Posterior cingulate gyrus (tissue), 11 donors: ENCODE data around the gene PSENEN.

ENCODE experiments used
- DNase-seq, 10 donors: peaks; one replicate each; pipeline versions ENCODE4 v3.0.0 to v3.0.0-alpha.2; 2020 to 2021; ENCODE audit warnings: mixed read lengths in 3 of 10
- intact Hi-C: fragments of 100-400 bp; cut with DNase I; formaldehyde crosslinking; loops from one replicate; pipeline ENCODE4 v1.15.1; 2023

Gene PSENEN

DNA sequence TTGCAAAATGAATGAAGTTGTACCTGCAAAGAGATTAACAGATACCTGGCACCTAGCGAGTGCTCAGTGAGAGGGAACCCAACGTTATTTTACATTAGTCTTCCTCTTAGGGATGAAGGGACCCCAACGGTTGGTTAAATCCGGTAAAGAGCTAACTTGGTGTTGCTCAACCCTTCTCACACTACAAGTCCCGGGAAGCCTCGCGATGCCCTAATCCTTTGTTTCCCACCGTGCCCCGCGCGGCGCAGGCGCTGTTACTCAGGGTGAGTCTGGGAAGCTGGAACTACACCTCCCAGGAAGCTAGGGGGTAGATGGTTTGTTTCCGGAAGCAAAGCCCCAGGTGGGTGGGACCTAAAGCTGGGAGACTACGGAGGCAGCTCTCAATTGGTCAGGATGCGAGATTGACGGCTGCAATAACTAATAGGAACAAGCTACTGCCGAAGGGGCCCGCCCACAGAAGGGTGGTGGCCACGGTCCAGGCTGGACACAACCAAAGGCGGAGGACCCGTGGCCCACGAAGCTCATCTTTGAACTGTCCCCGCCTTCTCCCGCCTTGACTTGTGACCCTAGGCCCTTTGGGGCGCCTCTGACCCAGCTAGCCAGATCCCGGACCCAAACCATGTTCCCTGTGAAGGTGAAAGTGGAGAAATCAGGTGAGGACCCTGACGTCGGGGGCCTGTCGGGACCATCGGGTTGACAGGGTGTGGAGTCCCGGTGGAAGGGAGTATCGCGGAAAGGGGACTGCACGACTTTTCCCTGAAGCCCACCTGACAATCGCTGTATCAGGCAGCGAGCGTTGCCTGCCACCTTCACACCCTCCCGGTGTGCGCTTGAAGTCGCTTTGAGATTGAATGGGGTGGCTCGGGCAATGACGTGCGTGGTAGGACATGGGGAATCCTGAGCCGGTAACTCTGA lies 2.9 kb downstream of the PSENEN start, which contains the start of gene LIN37:
TSS of gene LIN37 (plus strand) at position 471 of the 915 bp plus-strand sequence. CDS start at position 620, 149 bp downstream.
- intact Hi-C loops, result loop anchor here (1.0 kb wide), 1 partner anchor 10 kb away; the partner anchor contains the start of gene PROSER3

DNA sequence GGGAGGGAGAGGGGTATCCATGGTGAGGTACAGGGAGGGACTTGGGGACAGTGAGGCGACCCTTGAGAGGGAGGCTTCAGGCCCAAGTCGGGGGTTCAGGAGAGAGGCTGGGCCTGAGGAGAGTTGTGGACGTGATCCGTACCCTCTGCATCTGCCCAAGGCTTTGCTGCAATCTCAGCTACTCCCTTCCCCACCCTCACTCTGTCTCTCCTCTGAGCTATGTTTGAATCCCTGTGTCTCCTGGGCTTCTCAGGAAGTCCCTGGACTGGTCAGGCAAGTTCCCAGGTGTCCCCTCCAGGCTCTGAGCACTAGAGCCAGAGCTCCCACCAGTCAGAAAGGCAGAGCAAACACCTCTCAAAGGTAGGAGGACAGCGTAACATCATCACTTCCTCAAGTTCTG lies 4.7 kb downstream of the PSENEN start:
- intact Hi-C loops, result no loop called here
- DNase-seq, result peak in 1 of 10 donors; percentile 51

More for the DNA sequence above, 2.9 kb downstream of the PSENEN start, which contains the start of gene LIN37:
- peak; percentile 99 to 100 (median 100) for DNase-seq

DNA sequence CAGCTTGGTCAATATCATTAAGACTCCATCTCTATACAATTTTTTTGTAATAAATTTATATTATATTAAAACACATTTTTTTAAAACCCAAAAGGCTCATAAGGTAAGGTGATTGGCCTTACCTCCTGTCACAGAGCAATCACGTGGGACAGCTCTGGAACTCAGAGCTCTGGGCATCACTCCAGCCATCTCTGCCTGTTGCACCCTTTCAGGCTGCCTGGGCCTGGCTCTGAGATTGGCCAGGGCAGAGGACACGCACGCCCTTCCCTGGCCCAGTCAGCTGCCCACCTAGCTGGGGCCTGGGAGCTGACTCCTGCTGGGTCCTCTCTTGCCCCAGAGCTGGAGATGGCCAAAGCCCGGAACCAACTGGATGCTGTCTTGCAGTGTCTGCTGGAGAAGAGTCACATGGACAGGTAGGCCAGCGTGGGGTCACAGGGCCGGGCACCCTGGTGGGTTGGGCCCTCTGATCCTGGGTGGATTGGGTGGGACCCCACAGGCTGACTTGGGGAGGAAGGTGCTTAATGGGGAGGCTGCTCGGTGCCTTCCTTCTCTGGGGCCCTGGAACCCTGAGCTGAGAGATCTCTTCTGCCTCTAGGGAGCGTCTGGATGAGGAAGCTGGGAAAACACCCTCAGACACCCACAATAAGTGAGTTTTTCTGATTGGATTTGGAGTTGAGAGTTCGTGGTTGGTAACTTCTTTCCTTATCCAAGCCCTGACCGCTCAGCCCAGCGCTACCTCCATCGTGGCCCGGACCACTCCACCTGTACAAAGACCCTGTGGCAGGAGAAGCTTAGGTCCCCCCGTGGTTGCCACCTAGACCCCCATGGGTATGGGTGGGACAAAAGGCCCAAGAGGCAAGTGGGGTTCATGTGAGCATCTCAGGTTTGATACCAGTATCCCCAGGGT lies 6.6 kb downstream of the PSENEN start:
- DNase-seq, result no peak
- intact Hi-C loops, result no loop called here

DNA sequence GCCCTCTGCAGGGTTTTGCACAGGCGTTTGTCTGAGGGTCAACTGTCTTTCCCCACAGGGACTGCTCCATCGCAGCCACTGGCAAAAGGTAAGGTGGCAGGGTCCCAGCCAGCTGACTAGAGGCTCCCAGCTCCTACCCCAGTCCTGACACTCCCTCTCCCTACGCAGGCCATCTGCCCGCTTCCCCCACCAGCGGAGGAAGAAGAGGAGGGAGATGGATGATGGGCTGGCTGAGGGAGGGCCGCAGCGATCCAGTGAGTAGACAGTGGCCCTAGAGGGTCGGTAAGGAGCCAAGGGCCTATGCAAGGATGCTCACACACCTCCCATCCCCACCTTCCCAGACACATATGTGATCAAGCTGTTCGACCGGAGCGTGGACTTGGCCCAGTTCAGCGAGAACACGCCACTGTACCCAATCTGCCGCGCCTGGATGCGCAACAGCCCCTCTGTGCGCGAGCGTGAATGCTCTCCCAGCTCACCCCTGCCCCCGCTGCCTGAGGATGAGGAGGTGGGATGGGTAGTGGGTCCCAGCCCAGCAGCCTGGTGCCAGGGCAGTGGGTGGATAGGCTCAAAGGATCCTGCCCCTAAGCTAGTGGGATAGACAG lies 7.4 kb downstream of the PSENEN start:
- DNase-seq, result peak in 1 of 10 donors; percentile 52
- intact Hi-C loops, result no loop called here

DNA sequence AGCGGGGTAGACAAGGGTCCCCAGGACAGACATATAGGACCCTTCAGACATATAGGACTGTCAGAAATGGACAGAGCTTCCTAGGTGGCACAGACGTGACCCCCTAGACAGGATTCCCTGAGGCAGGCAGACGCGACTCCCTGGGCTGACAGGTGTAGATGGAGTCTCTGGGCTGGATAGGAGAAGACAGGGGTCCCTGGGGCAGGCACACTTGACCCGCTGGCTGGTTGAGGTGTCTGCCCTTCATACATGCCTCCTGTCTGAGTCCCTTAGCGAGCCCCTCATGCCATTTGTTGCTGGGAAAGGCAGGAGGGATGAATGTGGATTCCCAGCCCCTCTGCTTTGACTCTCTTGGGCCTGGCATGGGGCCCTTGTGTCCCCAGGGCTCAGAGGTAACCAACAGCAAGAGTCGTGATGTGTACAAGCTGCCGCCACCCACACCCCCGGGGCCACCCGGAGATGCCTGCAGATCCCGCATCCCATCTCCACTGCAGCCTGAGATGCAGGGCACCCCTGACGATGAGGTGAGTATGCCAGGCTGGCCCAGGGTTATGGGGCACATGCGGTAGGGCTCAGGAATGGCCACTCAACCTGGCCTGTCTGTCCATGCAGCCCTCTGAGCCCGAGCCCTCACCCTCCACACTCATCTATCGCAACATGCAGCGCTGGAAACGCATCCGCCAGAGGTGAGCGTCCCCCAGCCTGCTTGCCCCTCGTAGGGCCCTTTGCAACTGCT lies 8.4 kb downstream of the PSENEN start:
- intact Hi-C loops, result no loop called here
- DNase-seq, result no peak

DNA sequence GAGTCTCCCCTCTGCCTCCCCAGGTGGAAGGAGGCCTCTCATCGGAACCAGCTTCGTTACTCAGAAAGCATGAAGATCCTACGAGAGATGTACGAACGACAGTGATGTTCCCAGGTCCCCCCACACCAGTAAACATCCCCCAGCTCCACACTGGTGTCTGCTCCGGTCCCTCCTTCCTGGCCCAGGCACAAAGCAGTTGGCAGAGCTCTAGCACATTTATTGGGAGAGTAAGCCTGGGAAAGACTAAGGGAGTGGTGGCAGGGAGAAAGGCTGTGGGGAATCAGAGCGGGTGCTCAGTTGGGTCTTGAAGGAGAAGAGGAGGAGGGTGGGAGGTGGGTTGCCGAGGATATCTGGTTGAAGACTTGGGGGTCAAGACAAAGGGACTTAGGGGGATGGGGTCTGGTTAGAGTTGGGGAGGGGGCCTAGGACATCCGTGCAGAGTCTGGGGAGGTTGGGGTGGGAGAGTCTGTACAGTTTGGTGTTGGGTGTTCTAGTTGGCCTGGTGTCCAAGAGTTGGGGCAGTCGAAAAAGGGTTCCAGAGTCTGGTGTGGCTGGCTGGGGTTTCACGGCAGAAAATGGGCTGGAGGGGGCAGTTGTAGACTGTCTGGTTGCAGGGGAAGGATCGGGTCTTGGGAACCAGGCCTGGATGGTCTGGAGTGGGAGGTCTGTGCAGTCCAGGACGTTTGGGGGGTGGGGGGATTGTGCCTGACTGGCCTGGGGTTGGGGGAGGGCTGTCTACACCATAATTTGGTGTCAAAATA lies 9.1 kb downstream of the PSENEN start:
- no peak for DNase-seq
- intact Hi-C loops, result no loop called here

DNA sequence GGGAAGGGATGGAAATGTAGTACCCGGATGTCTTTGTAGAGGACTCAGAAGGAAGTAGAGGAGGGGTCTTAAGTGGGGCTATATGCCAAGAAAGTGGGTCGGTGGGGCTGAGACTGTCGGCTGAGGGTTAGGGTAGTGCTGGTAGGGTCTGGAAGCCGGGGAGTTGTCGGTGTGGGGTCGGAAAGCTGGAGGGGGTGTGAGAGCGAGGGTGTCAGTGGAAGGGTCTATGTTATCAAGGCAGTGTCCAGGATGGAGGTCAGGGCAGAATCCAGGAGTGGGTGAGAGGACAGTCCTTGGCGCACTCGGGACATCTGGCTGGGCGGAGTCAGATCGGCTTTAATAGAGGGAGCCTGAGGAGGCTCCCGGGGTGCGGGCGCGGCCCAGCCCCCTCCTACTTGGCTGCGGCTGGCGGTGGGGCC lies 9.7 kb downstream of the PSENEN start:
- DNase-seq, result peak in 1 of 10 donors; percentile 75
- intact Hi-C loops, result no loop called here

DNA sequence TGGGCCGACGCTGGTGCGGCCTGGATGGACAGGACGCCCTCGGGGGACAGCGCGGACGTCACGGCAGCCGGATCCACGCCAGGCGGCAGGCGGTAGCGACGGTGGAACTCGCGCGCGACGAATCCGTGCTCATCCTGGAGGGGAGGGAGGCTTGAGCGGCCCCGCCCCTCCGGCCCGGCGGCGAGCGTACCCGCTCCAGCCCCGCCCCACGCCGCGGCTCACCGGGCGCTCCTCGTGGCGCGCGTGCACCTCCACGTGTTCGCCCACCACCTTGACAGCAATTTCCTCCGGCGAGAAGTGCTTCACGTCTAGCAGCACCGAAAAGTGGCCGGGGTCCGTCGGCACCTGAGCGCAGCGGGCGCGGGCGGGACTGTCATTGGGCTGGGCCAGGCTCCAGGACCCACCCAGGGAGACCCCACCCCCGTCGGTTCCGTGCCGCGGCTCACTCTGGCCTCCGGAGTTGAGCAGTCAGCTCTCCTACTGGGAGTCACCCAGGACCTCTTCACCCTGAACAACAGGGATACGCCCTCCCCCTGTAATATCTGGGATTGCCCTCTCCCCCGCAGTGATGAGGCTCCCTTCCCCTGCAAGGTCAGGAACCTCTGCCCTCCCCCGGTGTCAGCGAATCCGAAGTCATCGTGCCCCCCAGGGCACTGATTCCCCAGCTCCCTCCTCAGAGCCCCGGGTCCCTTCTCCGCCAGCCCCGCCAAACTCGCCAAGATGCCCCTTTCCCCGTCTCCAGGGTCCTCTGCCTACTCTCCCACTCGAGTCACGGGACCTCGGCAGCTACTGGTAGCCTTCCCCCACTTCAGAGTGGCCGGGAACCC lies 10.3 kb downstream of the PSENEN start:
- peak in 1 of 10 donors; percentile 86 for DNase-seq
- intact Hi-C loops, result no loop called here

DNA sequence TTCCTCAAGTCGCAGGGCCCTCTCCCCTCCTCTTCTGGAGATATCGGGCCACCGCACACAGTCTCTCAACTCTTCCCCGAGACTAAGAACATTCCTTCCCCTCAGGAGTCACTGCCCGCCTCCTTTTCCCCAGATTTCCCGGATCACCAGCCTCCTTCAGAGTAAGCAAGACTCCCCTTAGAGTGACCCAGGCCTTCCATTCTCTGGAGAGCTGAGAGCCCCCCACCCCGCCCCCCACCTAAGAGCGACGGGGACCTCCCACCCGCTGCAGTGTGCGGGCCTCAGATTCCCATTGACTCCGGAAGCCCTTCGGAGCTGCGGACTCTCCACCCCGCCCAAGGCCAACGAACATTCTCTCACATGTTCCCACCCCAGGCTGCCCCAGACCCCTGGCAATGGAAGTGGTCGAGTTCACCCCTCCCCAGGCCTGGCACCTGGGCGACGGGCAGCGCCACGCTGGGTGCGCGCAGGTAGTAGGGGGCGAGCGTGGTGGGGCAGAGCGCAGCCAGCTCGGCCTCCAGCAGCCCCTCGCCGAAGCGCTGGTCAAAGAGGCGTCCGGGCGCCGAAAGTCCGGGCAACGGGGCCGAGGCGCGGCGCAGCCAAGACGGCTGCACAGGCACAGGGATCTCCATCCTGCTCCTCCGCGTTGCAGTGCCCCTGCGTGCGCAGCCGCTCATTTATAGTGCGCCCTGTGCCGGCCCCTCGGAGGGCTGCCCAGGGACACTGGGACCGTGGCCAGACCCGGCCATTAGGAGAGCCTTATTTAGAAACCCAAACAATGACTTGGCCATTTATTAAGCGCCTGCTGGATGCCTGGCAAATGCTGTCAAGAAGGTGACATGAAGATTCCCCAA lies 11.2 kb downstream of the PSENEN start, which contains the start of gene HSPB6:
TSS of gene HSPB6 (minus strand) at position 653 of the 854 bp plus-strand sequence. CDS start at position 632, 21 bp downstream.
- DNase-seq, result peak in 2 of 10 donors; percentile 85 to 88
- intact Hi-C loops, result no loop called here

DNA sequence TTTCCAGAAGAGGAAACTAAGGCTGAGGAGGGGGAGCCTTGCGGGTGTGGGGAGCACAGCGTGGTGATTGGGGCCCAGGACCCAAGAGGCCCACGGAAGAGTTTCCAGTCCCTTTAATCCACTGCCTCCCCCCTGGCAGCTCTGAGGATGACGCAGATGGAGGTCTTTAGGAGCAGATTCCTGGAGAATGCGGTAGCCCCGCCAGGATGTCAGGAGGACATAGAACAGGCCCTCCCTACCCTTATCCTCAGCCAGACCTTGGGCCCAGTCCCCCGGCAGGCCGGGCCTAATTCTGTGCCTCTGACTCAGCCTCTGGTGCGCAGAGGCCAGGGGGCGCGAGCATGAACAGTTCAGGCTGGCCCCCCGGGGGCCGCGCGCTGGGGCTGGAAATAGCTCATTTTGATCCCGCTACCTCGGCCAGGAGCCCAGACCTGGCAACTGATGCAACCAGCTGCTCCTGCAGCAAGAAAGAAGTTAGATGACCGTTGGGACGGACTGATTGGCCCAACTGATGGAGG lies 11.8 kb downstream of the PSENEN start:
- intact Hi-C loops, result no loop called here
- peak in 8 of 10 donors; percentile 36 to 92 (median 47) for DNase-seq

DNA sequence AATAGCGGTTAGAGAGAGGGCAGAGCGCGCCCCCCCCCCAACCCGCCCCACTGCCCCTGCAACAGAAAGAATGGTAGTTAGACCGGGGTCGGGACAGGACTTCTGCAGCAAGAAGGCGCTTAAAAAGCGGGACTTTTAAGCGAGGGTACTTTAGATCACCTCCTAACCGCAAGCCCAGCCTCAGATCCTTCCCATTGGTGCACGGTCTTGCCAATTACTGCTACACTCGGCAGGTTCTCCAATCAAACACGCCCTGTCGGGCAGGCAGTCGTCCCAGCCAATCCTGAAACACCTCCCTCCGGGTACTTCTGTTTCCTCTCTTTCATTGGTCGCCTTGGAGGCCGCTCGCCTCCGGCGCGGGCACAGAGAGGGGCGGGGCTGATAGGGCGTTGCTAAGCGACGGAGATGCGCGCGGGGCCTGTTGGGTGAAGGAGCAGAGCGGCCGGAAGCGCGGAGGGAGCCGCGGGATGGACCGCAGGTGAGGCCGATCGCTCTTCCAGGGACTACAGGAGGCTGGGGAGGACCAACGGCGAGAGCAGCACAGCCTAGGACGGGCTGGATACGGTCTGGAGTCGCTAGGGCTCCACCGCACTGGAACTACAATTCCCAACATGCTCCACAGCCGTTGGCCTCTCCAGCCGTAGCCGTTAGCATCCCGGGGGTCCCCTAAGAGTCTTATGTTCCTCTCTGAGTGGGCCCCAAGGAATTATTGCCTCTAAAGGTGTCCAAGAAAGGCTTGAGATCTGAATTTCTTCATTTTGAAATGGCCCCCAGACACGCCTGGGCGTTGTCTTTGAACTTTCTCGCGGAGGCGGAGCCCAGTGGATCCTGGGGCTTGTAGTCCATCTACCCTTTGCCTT lies 12.5 kb downstream of the PSENEN start, which contains the start of gene PROSER3:
TSS of gene PROSER3 (plus strand) at position 428 of the 860 bp plus-strand sequence. CDS start at position 468, 40 bp downstream.
- intact Hi-C loops, result loop anchor here (1.0 kb wide), 2 partner anchors 10 to 17 kb away; partner anchors contain the start of genes ARHGAP33 and LIN37
- DNase-seq, result peak; percentile 97 to 100 (median 98)

DNA sequence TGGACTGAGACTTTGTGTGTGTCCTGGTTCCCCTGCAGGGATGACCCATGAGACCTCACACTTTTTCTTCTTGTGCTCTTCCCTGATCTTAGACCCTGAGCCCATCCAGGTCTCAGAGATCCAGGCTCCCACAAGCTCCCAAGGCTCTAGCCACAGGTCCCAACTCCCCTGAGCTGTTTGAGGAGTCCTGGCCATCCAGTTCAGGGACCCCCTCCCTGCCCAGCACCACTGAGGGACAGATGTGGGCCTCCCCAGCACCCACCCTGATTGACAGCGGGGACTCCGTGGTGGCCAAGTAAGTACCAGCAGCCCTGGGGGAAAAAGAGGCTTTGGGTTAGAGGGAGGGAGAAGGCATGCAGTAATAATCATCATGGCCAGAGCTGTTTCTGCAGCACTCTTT lies 14.2 kb downstream of the PSENEN start:
- DNase-seq, result no peak
- intact Hi-C loops, result no loop called here

DNA sequence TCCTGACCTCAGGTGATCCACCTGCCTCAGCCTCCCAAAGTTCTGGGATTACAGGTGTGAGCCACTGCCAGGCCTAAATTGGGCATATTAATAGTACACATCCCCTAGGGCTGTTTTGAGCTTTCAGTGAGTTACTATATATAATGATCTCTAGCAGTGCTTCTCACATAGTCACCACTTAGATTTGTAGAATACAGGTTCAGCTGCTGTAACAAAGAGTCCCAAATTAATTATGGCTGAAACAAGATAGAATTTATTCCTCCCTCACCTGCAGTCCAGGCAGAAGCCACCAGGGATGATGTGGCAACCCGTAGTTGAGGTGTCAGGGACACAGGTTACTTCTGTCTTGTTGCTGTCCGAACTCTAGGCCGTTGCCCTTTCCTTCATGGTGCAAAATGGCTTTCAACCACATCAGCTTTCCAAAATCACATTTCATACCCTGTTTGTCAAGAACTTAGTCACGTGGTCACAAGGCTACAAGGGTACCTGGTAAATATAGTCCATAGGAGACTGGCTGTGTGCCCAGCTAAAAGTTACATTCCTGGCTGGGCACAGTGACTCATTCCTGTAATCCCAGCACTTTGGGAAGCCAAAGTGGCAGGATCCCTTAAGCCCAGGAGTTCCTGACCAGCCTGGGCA lies 15.4 kb downstream of the PSENEN start:
- no peak for DNase-seq
- intact Hi-C loops, result no loop called here

DNA sequence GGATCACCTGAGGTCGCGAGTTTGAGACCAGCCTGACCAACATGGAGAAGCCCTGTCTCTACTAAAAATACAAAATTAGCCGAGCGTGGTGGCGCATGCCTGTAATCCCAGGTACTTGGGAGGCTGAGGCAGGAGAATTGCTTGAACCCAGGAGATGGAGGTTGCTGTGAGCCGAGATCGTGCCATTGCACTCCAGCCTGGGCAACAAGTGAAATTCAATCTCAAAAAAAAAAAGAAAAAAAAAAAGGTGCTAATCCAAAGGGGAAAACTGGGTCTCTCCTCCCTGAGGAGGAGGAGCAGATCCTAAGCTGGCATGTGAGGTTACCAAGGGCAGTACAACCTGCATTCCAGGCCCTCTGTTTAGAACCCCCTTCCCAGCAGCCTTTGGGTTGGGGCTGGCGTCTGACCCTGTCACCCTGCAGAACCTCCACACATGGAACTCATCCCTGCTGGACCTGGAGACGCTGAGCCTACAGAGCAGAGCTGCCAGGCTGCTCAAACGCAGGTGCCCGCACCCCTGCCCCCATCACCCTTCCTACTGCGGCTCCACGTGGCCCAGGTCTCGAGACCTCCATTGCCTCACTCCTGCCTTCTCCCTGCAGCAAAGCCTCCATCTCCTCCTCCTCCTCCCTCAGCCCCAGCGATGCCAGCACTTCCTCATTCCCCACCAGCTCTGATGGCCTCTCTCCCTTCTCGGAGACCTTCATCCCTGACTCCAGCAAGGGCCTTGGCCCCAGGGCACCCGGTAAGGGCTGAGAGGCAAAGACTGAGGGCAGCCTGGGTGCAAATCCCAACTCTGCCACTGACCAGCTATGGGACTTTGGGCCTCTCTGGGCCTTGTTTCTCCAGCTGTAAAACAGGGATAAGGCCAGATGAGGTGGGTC lies 19.2 kb downstream of the PSENEN start:
- intact Hi-C loops, result no loop called here
- DNase-seq, result peak in 2 of 10 donors; percentile 8 to 67
